HepG2 (cell line): Measurements from ENCODE around the gene KRTAP10-9. TPM values are rescaled to one million over a fixed set of nuclear protein-coding genes. Genes with fewer than 3 reads are reported as not detected.

Experiments
- ATAC-seq: fragments of 200-7000 bp; cut with Tn5 transposase; 3 replicates; pipeline ENCODE4 v1.9.1; 2020; ENCODE audit warnings: mild to moderate bottlenecking, moderate library complexity
- BruUV-seq: library from RNA; stranded (reverse); fragments of 400-500 nt; replicated peaks from 2 replicates; lab custom pipeline; 2021; lab: Mats Ljungman, UMichigan
- CTCF ChIA-PET: fragments of 300-600 bp; formaldehyde crosslinking; extraction: SDS; loops from one replicate; lab custom pipeline; 2021; ENCODE audit warnings: low total read pairs, inconsistent platforms, low intra/inter-chr PET ratio; lab: Yijun Ruan, JAX
- POLR2A ChIA-PET: fragments of 350-600 bp; sonication (Branson Sonifier 250); formaldehyde crosslinking; loops from one replicate; lab custom pipeline; 2020; ENCODE audit warnings: antibody characterized with exemption, inconsistent platforms; lab: Yijun Ruan, JAX
- DNase-seq: peaks from one replicate; pipeline ENCODE4 v3.0.0-alpha.2; 2015; ENCODE audit warnings: low spot score
- FAIRE-seq: peaks from 3 replicates; lab custom pipeline; 2011; peaks lifted over from hg19 to GRCh38; lab: Jason Lieb, UNC
- H2AFZ ChIP-seq: one replicate; pipeline ENCODE4 v1.6.1; 2011; ENCODE audit warnings: low read length, inconsistent platforms
- H3K27ac ChIP-seq: fragments of 300-600 bp; 3 replicates; pipeline ENCODE4 v1.8.0; 2011; ENCODE audit warnings: mixed run types, mild to moderate bottlenecking, mixed read lengths, low read length, inconsistent platforms; ENCODE audit not compliant: insufficient read depth; ENCODE audit errors: extremely low read length
- H3K27me3 ChIP-seq, 2 experiments: fragments of 200-600 bp in 1 of 2; 2 replicates in 1 of 2; 3 replicates in 1 of 2; pipeline versions ENCODE4 v1.6.0 to v1.8.0; 2011; ENCODE audit warnings: low read length in 2 of 2, mild to moderate bottlenecking in 2 of 2, moderate library complexity in 2 of 2, inconsistent platforms in 1 of 2; ENCODE audit not compliant: insufficient read depth in 2 of 2, control insufficient read depth in 1 of 2
- H3K36me3 ChIP-seq, 2 experiments: fragments of 200-600 bp in 1 of 2; replicated peaks in 1 of 2; 2 replicates in 1 of 2; 3 replicates in 1 of 2; pipeline versions ENCODE4 v1.5.1 to v1.8.0; 2011; ENCODE audit warnings: low read length in 2 of 2, inconsistent platforms in 1 of 2; ENCODE audit not compliant: insufficient read depth in 2 of 2, control insufficient read depth in 1 of 2
- H3K4me1 ChIP-seq: 2 replicates; pipeline ENCODE4 v1.5.1; 2012; ENCODE audit warnings: low read length, inconsistent platforms; ENCODE audit not compliant: insufficient read depth
- H3K4me2 ChIP-seq: 2 replicates; pipeline ENCODE4 v1.6.0; 2011; ENCODE audit warnings: low read depth, low read length, inconsistent platforms
- H3K4me3 ChIP-seq, 3 experiments: fragments of 200-600 bp in 1 of 3; sonication (generic), shearing (Covaris generic) in 1 of 3; replicated peaks in 1 of 3; 2 replicates each; pipeline ENCODE4 v1.5.1; 2011 to 2016; ENCODE audit warnings: low read length in 3 of 3, inconsistent platforms in 2 of 3, low read depth in 2 of 3, mild to moderate bottlenecking in 2 of 3, control low read depth in 1 of 3, mixed read lengths in 1 of 3; ENCODE audit not compliant: insufficient read depth in 1 of 3
- H3K79me2 ChIP-seq: one replicate; pipeline ENCODE4 v1.6.1; 2011; ENCODE audit warnings: low read length, inconsistent platforms; ENCODE audit not compliant: insufficient read depth
- H3K9ac ChIP-seq: 2 replicates; pipeline ENCODE4 v1.6.0; 2011; ENCODE audit warnings: mild to moderate bottlenecking, low read depth, low read length, inconsistent platforms; ENCODE audit not compliant: insufficient read depth
- H3K9me3 ChIP-seq: 2 replicates; pipeline ENCODE4 v1.5.1; 2012; ENCODE audit warnings: mild to moderate bottlenecking, low read length
- H4K20me1 ChIP-seq: 2 replicates; pipeline ENCODE4 v1.6.0; 2011; ENCODE audit warnings: inconsistent platforms, mild to moderate bottlenecking, low read length, moderate library complexity; ENCODE audit not compliant: insufficient read depth
- DDIT3 ChIP-seq: sonication (generic); formaldehyde crosslinking; IDR thresholded peaks from 2 replicates; pipeline ENCODE4 v1.4.0; 2020; ENCODE audit warnings: mild to moderate bottlenecking, missing genetic modification reagents
- HES4 ChIP-seq: sonication (generic); formaldehyde crosslinking; IDR thresholded peaks from 2 replicates; pipeline ENCODE4 v1.9.0; 2021; ENCODE audit warnings: mild to moderate bottlenecking, missing genetic modification reagents, borderline replicate concordance
- HINFP ChIP-seq: sonication (generic); formaldehyde crosslinking; IDR thresholded peaks from 2 replicates; pipeline ENCODE4 v1.4.0; 2020; ENCODE audit warnings: low read depth, mild to moderate bottlenecking, missing genetic modification reagents
- ISX ChIP-seq: sonication (generic); formaldehyde crosslinking; conservative IDR thresholded peaks from 2 replicates; pipeline ENCODE4 v1.5.0; 2020; ENCODE audit warnings: missing genetic modification reagents
- KDM2A ChIP-seq: sonication (generic); formaldehyde crosslinking; IDR thresholded peaks from 2 replicates; pipeline ENCODE4 v1.4.0; 2020; ENCODE audit warnings: low read depth, missing genetic modification reagents, borderline replicate concordance
- KDM5B ChIP-seq: sonication (generic); formaldehyde crosslinking; IDR thresholded peaks from 2 replicates; pipeline ENCODE4 v1.4.0; 2020; ENCODE audit warnings: missing genetic modification reagents, mild to moderate bottlenecking, borderline replicate concordance
- RAD51 ChIP-seq: fragments of 450-650 bp; IDR thresholded peaks from 2 replicates; pipeline ENCODE4 v1.6.1; 2016; ENCODE audit warnings: borderline replicate concordance
- SRF ChIP-seq: IDR thresholded peaks from 2 replicates; pipeline ENCODE4 v1.6.1; 2011; ENCODE audit warnings: mild to moderate bottlenecking, low read depth, low read length, moderate library complexity
- ZBTB49 ChIP-seq: sonication (generic); formaldehyde crosslinking; IDR thresholded peaks from 2 replicates; pipeline ENCODE4 v1.4.0; 2020; ENCODE audit warnings: missing genetic modification reagents, borderline replicate concordance
- ZNF10 ChIP-seq: sonication (generic); formaldehyde crosslinking; IDR thresholded peaks from 2 replicates; pipeline ENCODE4 v1.4.0; 2020; ENCODE audit warnings: mild to moderate bottlenecking, low read depth, missing genetic modification reagents, borderline replicate concordance
- ZNF331 ChIP-seq: sonication (generic); formaldehyde crosslinking; IDR thresholded peaks from 2 replicates; pipeline ENCODE4 v1.4.0; 2020; ENCODE audit warnings: missing genetic modification reagents
- ZNF451 ChIP-seq: sonication (generic); formaldehyde crosslinking; IDR thresholded peaks from 2 replicates; pipeline ENCODE4 v1.5.0; 2020; ENCODE audit warnings: mild to moderate bottlenecking, missing genetic modification reagents
- ZNF567 ChIP-seq: sonication (generic); formaldehyde crosslinking; IDR thresholded peaks from 2 replicates; pipeline ENCODE4 v1.8.1; 2023; ENCODE audit warnings: mild to moderate bottlenecking, missing genetic modification reagents, borderline replicate concordance
- WGBS: methylation state at CpG from one replicate; pipeline ENCODE4 v1.1.6; 2017; ENCODE audit warnings: low lambda C conversion rate; 5-methylcytosine and 5-hydroxymethylcytosine counted together
- in situ Hi-C: cut with HindIII; loops from 2 replicates; pipeline ENCODE4 v1.10.0; 2017; ENCODE audit warnings: low pct_unique_long_range_greater_than_20kb; ENCODE audit not compliant: extremely low pct_ligation_motif_present
- intact Hi-C: fragments of 100-400 bp; cut with micrococcal nuclease; formaldehyde crosslinking; loops from one replicate; pipeline ENCODE4 v1.10.0; 2022; ENCODE audit not compliant: unreplicated experiment
- polyA plus RNA-seq, 8 experiments: library from polyadenylated mRNA; depleted of rRNA in 3 of 8; stranded (reverse) in 7 of 8; unstranded in 1 of 8; fragments of >200 nt; fragmentation: Illumina TruSeq in 4 of 8; extraction: Trizol in 4 of 8; gene quantifications; 2 replicates each; pipeline versions ENCODE4 v1.2.1 to v1.2.3, GENCODE V29; 2011 to 2016; ENCODE audit warnings: low read depth in 4 of 8, missing spikeins in 1 of 8, mixed read lengths in 1 of 8; ENCODE audit not compliant: insufficient read depth in 1 of 8
- total RNA-seq, 5 experiments: library from RNA; depleted of rRNA; stranded (reverse); fragments of >200 nt; fragmentation: Illumina TruSeq; extraction: Trizol; gene quantifications; 2 replicates each; pipeline ENCODE4 v1.2.3, GENCODE V29; 2016; ENCODE audit warnings: low read depth in 1 of 5

Gene KRTAP10-9
- total and polyA plus RNA-seq, 2 of the 13 experiments (the other 11 are each of a cell fraction or from before 2014, with no cell fraction given) = not detected

GRCh38 chr21:44667612-44668011 lies 40.7 kb downstream of the KRTAP10-9 start:
- Histone ChIP-seq H3K4me3 (no peak overlapping the region), H3K9me3 (peaks cover 7% of the 10 kb centered on the region), H3K27me3 (no peaks in the 10 kb centered on the region; a peak in 1 of 5 replicates), H3K4me2 (no peak overlapping the region), H2AFZ (no peak overlapping the region), H3K9ac (no peak overlapping the region), H4K20me1 (no peaks in the 10 kb centered on the region)
- WGBS = 0% methylated on average over 1 of the region's 1 CpG
- no peak for FAIRE-seq
- POLR2A ChIA-PET = no interaction called here
- in situ Hi-C loops = no loop called here
- TF ChIP-seq RAD51 = peak; percentile 51; the same call in 1 of the 2 replicates
- TF ChIP-seq ZNF451 (CRISPR knock-in tag) = no peak
- TF ChIP-seq, all 625 proteins: peak for 1
- no TSS peak for BruUV-seq
- CTCF ChIA-PET = no interaction called here
- no peak overlapping the region for H3K27ac ChIP-seq
- DNase-seq (no peak), ATAC-seq (no peak)
- H3K79me2 ChIP-seq = no peaks in the 10 kb centered on the region
- no peaks in the 10 kb centered on the region for H3K4me1 ChIP-seq
- intact Hi-C loops = no loop called here
- no peaks in the 10 kb centered on the region for H3K36me3 ChIP-seq

- DNase-seq (no peak), ATAC-seq (no peak), FAIRE-seq (no peak)
- intact Hi-C loops (no loop called here), in situ Hi-C loops (no loop called here)
- H3K27ac ChIP-seq = no peak overlapping the region
- no peak overlapping the region for H3K4me2 ChIP-seq
- no peaks in the 10 kb centered on the region for H3K36me3 ChIP-seq
- H3K9me3 ChIP-seq = peaks cover 7% of the 10 kb centered on the region
- BruUV-seq = no TSS peak
- no peaks in the 10 kb centered on the region for H3K4me1 ChIP-seq
- ChIA-PET CTCF (no interaction called here), POLR2A (no interaction called here)
- WGBS = no CpG with 5 or more reads among the region's 3 CpGs
- no peaks in the 10 kb centered on the region for H3K79me2 ChIP-seq
- H3K4me3 ChIP-seq = no peak overlapping the region
- H3K9ac ChIP-seq = no peak overlapping the region
- H3K27me3 ChIP-seq = peaks cover 0 to 3% of the 10 kb centered on the region in 2 experiments; a peak in 1 of 5 replicates
- no peaks in the 10 kb centered on the region for H4K20me1 ChIP-seq
- H2AFZ ChIP-seq = no peak overlapping the region
- TF ChIP-seq ZNF10 (CRISPR knock-in tag) = no peak
- TF ChIP-seq KDM5B (CRISPR knock-in tag) = no peak
- no peak for TF ChIP-seq DDIT3 (CRISPR knock-in tag)
- TF ChIP-seq ZBTB49 = no peak
- no peak for TF ChIP-seq HINFP (CRISPR knock-in tag)
- no peak for TF ChIP-seq SRF
- TF ChIP-seq KDM2A (CRISPR knock-in tag) = no peak
- TF ChIP-seq ISX = no peak
- no peak for TF ChIP-seq ZNF331 (CRISPR knock-in tag)
- no peak for TF ChIP-seq HES4 (CRISPR knock-in tag)
- no peak for TF ChIP-seq ZNF567 (CRISPR knock-in tag)
Measured at GRCh38 chr21:44670642-44671432, 43.9 kb downstream of the KRTAP10-9 start.
